D721Med (cell line): ENCODE data around the gene PRAC2.

Source experiments
- DNase-seq: peaks from one replicate; pipeline ENCODE4 v3.0.0; 2011; ENCODE audit warnings: low spot score; ENCODE audit not compliant: insufficient read length
- FAIRE-seq: peaks from 2 replicates; lab custom pipeline; 2011; peaks lifted over from hg19 to GRCh38; lab: Jason Lieb, UNC
- TF ChIP-seq, protein P1 (sequence below): IDR thresholded peaks from 2 replicates; pipeline ENCODE4 v1.5.1; 2012; ENCODE audit warnings: mild to moderate bottlenecking, control low read depth; ENCODE audit not compliant: insufficient read depth; ENCODE audit errors: missing control alignments

The PRAC2 gene

DNA sequence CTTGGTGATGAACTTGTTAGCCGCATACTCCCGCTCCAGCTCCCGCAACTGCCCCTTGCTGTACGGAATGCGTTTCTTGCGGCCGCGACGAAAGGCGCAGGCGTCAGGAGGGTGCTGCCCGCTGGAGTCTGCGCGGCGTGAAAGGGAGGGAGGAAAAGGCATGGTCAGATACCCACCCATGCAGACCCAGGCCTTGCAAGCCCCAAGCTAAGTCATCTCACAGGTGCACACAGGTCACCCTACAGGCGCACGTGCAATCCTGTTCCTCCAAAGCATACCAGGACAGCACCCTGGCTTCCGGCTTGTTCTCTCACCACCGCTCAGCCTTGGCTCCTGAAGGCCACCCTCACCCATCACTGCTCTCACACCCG lies 3.9 kb downstream of the PRAC2 start:
- FAIRE-seq (no peak), DNase-seq (no peak)
- TF ChIP-seq, protein P1, sequence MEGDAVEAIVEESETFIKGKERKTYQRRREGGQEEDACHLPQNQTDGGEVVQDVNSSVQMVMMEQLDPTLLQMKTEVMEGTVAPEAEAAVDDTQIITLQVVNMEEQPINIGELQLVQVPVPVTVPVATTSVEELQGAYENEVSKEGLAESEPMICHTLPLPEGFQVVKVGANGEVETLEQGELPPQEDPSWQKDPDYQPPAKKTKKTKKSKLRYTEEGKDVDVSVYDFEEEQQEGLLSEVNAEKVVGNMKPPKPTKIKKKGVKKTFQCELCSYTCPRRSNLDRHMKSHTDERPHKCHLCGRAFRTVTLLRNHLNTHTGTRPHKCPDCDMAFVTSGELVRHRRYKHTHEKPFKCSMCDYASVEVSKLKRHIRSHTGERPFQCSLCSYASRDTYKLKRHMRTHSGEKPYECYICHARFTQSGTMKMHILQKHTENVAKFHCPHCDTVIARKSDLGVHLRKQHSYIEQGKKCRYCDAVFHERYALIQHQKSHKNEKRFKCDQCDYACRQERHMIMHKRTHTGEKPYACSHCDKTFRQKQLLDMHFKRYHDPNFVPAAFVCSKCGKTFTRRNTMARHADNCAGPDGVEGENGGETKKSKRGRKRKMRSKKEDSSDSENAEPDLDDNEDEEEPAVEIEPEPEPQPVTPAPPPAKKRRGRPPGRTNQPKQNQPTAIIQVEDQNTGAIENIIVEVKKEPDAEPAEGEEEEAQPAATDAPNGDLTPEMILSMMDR, result no peak

DNA sequence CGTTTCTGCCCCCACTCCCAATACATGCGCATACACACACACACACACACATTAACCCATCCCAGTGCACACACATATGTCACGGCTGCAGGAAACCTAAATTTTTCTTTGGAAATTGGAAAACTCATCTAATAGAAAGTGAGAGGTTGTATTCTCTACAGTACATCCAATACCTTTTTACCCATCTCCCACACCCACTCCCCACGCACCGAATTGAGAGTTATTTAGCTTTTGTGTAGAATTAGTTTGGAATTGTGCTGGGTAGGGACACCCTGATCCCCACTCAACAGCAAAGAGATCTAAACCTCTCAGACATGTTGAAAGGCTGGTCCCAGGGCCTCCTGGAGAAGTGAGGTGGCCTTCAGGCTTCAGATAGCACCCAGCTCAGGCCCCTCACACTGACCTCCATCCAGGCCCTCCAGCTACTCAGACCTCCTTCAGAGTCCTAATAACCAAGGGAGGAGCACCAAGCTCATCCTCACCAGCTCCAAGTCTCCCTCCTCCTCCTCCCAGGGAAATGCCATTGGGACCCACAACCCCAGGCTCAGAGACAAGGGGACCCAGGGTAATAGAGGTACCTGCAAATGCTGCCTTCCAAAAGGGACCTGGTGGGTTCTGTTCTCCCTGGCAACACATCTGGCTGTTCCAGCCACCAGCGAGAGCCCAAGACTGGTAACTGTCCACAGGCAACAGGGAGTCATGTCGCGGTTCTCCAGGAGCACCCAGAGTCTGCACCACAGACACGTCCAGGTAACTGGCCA lies 4.6 kb downstream of the PRAC2 start:
- DNase-seq, result no peak
- TF ChIP-seq, protein P1, result no peak
- no peak for FAIRE-seq

DNA sequence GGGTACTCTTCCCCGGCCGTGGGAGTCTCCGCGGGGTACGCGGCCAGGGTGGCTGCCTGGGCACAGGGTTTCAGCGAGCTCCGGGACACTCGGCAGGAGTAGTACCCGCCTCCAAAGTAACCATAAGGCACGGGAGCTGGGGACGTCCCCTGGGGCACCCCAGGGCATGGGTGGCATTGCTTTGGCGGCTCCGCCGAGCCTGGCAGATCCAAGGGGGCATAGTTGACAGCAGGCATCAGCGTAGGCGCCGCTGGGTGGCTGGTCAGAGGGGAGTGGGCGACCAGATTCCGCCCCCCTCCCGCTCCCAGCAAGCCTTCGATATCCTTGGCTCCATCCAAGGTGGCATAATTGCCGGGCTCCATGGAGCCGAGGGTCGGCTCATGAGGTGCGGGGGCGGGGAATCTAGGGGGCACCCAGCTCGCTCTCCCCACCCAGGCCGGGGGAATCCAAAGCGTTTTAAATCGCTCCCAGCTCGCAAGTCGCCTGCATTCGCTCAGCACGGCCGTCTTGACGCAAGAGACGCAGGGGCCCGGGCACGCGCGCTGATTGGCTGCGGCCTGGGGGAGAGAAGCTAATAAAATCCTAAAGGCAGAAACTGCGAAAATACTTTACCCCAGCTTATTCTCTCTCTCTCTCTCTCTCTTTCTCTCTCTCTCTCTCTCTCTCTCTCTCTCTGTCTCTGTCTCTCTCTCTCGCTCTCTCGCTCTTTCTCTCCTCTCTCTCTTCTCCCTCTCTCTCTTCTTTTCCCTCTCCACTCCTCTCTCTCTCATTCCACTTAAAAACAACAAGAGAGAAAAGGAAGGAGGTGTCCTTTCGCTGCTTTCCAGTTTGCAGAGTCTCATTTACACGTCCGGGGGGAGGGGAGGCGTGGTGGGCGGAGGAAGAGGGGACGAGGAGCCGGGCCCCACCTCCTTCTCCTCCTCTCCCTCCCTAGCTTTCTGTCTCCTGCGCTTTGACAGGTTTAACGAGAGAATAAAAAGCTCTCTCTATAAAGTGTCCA lies 5.5 kb downstream of the PRAC2 start, which contains the start of gene HOXB13:
Gene HOXB13 (minus strand): TSS at position 519 of the 1,000 bp plus-strand sequence. CDS start 157 bp downstream, at position 362.
- TF ChIP-seq, protein P1, result no peak
- no peak for DNase-seq
- no peak for FAIRE-seq

DNA sequence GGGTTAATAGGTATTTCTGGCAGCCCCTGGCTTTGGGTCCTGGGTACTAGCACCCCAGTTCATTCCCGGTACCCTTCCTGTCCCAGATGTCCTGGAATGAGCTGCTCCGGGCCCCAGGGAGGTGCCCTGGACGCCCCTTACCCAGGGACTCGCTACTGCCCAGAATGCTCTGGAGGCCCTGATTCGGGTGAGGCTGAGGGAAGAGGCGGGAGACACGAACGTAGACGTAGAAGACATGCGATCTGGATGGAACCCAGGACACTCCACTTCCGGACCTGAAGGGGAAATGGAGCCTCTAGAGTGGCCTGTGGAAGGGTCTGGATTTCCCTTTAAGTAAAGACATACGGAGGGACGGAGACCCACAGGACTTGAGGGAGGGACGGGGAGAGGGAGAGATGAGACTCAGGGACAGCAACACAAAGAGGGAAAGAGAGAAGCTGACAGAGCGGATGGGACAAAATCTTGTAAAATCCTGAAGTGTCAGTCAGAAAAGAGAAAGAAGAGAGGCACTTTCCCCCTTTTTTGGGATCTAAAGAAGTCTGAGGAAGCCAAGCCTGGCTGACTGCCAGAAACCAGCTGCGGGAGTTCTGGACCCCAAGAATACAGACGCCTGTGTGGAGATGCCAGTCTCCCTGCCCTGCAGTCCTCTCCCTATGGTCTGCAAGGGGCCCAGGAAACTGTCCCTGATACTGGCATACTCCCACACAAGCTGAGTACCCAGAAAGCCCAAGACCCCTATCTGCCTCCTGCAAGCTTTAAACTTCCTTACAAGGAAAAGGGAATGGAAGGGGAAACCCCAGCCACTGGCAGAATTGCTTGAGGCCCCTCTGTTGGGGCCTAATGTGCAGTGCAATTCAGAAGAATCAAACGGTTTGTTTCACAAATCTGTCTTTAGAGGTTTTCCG lies 6.6 kb downstream of the PRAC2 start:
- TF ChIP-seq, protein P1, result no peak
- FAIRE-seq, result no peak
- no peak for DNase-seq

DNA sequence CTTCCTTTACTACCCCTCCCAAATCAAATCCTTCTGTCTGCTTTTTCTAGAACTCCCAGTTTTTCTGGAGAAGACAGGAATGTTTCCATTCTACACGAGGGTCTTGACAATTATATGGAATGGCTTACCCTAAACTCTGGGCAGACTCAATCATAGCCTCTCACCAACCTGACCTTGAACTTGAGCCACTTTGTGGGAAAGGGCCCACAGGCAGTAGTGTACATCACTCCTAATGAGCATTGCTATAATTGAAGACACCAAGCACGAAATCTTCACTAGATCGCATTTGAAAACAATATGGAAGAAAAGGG lies 7.2 kb downstream of the PRAC2 start:
- FAIRE-seq, result no peak

DNA sequence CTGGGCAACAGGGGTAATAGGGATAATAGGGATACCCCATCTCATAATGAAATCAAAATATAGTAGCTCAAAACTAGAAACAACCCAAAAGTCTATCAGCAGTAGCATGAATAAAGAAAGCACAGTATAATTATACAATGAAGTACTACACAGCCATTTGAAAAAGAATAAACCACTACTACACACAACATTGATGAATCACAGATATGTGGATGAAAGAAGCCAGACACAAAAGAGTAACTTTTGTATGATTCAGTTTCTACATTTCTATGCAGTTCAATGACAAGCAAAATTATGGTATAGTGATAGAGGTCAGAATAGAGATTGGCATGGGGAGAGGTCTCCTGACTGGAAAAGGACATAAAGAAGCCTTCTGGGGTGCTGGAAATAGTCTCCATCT lies 8.4 kb downstream of the PRAC2 start:
- no peak for FAIRE-seq
- TF ChIP-seq, protein P1, result no peak
- no peak for DNase-seq

More for the DNA sequence above, 7.2 kb downstream of the PRAC2 start:
- DNase-seq, result no peak
- TF ChIP-seq, protein P1, result no peak
